HG03045 (cell line): ENCODE measurements around the gene DRD2.
"Not testable (repeated sequence)": the region's sequence is repeated elsewhere in the genome, so short reads cannot be mapped to it uniquely, and the experiment has no call there.

Source experiments
- ATAC-seq: cut with Tn5 transposase; IDR thresholded peaks from one replicate; pipeline ENCODE4 v1.9.1; 2021; ENCODE audit warnings: mild to moderate bottlenecking, moderate library complexity; ENCODE audit not compliant: unreplicated experiment

The DRD2 gene

GRCh38 chr11:113475160-113475761 is at the start of gene DRD2:
Gene DRD2, minus strand, starts transcription at chr11:113475398. Its CDS starts 50,747 bp downstream, at chr11:113424651.
- ATAC-seq, result no peak

GRCh38 chr11:113523906-113524305 is 48.7 kb upstream of the DRD2 start:
- not testable (repeated sequence) for ATAC-seq

- ATAC-seq, result no peak
Observed at GRCh38 chr11:113521737-113522517, 46.7 kb upstream of the DRD2 start.

- no peak for ATAC-seq
Observed at GRCh38 chr11:113519989-113520613, 44.9 kb upstream of the DRD2 start.

- ATAC-seq, result no peak
Observed at GRCh38 chr11:113518716-113519495, 43.7 kb upstream of the DRD2 start.

- ATAC-seq, result no peak
Observed at GRCh38 chr11:113517361-113517760, 42.2 kb upstream of the DRD2 start.

- no peak for ATAC-seq
Observed at GRCh38 chr11:113514856-113515255, 39.7 kb upstream of the DRD2 start.

GRCh38 chr11:113507341-113507740 is 32.1 kb upstream of the DRD2 start:
- no peak for ATAC-seq

GRCh38 chr11:113506893-113507292 is 31.7 kb upstream of the DRD2 start:
- no peak for ATAC-seq

- no peak for ATAC-seq
Observed at GRCh38 chr11:113506461-113506860, 31.3 kb upstream of the DRD2 start.

GRCh38 chr11:113505541-113506375 is 30.6 kb upstream of the DRD2 start:
- ATAC-seq, result no peak

GRCh38 chr11:113505046-113505445 is 29.8 kb upstream of the DRD2 start:
- ATAC-seq, result no peak

GRCh38 chr11:113504586-113504985 is 29.4 kb upstream of the DRD2 start:
- no peak for ATAC-seq

GRCh38 chr11:113504071-113504470 is 28.9 kb upstream of the DRD2 start:
- ATAC-seq, result no peak

GRCh38 chr11:113497066-113497910 is 22.1 kb upstream of the DRD2 start:
- no peak for ATAC-seq

GRCh38 chr11:113496026-113496651 is 20.9 kb upstream of the DRD2 start:
- no peak for ATAC-seq

- no peak for ATAC-seq
Observed at GRCh38 chr11:113494021-113494420, 18.8 kb upstream of the DRD2 start.

- ATAC-seq, result no peak
Observed at GRCh38 chr11:113493206-113493605, 18.0 kb upstream of the DRD2 start.

- no peak for ATAC-seq
Observed at GRCh38 chr11:113488931-113489351, 13.7 kb upstream of the DRD2 start.
